ENCODE data around the gene NAPA. TPM values are rescaled to one million over a fixed set of nuclear protein-coding genes. Genes with fewer than 3 reads are reported as not detected.

The NAPA gene
- total and polyA plus RNA-seq, 9 donors, result 59.4 to 101 (median 95.0) TPM

DNA sequence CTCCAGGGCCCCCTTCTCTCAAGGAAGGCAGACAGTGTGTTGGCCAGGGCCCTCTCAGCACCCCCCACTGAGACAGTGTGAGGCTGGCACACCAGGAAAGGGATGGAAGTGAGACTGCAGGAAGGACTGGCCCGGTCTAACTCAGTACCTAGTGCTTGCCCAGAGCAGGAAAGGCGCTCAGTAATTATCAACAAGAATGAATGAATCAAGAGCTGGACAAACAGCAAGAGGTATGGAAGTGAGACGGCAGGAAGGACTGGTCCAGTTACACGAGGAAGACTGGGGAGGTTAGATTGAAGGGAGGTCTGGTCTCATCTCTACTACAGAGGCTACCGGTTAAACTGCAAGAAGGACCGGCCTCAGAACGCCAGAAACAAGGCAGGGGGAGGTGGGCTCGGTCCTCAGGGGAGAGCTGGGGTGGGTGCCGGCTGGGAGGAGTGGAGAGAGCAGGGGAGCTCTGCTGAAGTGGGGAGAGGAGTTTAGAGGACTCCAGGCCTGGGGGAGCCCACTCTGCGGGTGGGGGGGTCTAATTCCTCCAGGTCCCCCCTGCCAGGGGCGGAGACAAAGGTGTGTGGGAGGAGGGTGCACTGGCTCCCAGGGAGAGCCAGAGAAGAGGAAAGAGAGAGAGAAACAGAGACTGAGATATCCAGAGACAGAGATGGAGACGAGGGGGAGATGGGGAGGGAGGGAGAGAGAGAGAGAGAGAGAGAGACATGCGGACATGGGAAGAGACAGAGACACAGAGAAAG lies 44.2 kb downstream of the NAPA start:
- Histone ChIP-seq H3K4me3 (peak overlapping the region; percentile 35), H3K9me3 (no peaks in the 10 kb centered on the region), H3K4me1 (ENCODE audit: insufficient read depth) (no peaks in the 10 kb centered on the region), H3K36me3 (no peaks in the 10 kb centered on the region), H3K27me3 (peaks cover 2% of the 10 kb centered on the region), H3K27ac (no peak overlapping the region)
- DNase-seq, result no peak
- 22 to 25% (median 24%) methylated on average over 13 of the region's 13 CpGs for WGBS, 3 donors
- no peak for TF ChIP-seq POLR2A (IDR thresholded peaks at IDR 0.05)
- TF ChIP-seq, protein P1, sequence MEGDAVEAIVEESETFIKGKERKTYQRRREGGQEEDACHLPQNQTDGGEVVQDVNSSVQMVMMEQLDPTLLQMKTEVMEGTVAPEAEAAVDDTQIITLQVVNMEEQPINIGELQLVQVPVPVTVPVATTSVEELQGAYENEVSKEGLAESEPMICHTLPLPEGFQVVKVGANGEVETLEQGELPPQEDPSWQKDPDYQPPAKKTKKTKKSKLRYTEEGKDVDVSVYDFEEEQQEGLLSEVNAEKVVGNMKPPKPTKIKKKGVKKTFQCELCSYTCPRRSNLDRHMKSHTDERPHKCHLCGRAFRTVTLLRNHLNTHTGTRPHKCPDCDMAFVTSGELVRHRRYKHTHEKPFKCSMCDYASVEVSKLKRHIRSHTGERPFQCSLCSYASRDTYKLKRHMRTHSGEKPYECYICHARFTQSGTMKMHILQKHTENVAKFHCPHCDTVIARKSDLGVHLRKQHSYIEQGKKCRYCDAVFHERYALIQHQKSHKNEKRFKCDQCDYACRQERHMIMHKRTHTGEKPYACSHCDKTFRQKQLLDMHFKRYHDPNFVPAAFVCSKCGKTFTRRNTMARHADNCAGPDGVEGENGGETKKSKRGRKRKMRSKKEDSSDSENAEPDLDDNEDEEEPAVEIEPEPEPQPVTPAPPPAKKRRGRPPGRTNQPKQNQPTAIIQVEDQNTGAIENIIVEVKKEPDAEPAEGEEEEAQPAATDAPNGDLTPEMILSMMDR (IDR thresholded peaks at IDR 0.05), result no peak
- no peak for TF ChIP-seq EP300 (IDR thresholded peaks at IDR 0.05)
- intact Hi-C loops (cut with DNase I), result no loop called here

GRCh38 chr19:47469719-47470118 lies 45.1 kb downstream of the NAPA start:
- Histone ChIP-seq H3K36me3 (no peaks in the 10 kb centered on the region), H3K27ac (no peak overlapping the region), H3K9me3 (no peaks in the 10 kb centered on the region), H3K4me1 (ENCODE audit: insufficient read depth) (no peaks in the 10 kb centered on the region), H3K4me3 (no peak overlapping the region), H3K27me3 (peaks cover 2% of the 10 kb centered on the region)
- no peak for DNase-seq
- TF ChIP-seq POLR2A (IDR thresholded peaks at IDR 0.05) (no peak), EP300 (IDR thresholded peaks at IDR 0.05) (no peak)
- TF ChIP-seq, protein P1 (IDR thresholded peaks at IDR 0.05), result no peak
- intact Hi-C loops (cut with DNase I), result no loop called here
- WGBS, 3 donors, result 3 to 13% (median 5%) methylated on average over 12 of the region's 12 CpGs

GRCh38 chr19:47469363-47469700 lies 45.5 kb downstream of the NAPA start:
- TF ChIP-seq POLR2A (IDR thresholded peaks at IDR 0.05) (no peak), EP300 (IDR thresholded peaks at IDR 0.05) (no peak)
- TF ChIP-seq, protein P1 (IDR thresholded peaks at IDR 0.05), result no peak
- H3K36me3 ChIP-seq, result no peaks in the 10 kb centered on the region
- no peak overlapping the region for H3K27ac ChIP-seq
- intact Hi-C loops (cut with DNase I), result no loop called here
- WGBS, 3 donors, result 4 to 8% (median 8%) methylated on average over 6 of the region's 6 CpGs
- H3K9me3 ChIP-seq, result no peaks in the 10 kb centered on the region
- peaks cover 2% of the 10 kb centered on the region for H3K27me3 ChIP-seq
- no peak for DNase-seq
- H3K4me3 ChIP-seq, result no peak overlapping the region
- no peaks in the 10 kb centered on the region for H3K4me1 ChIP-seq (ENCODE audit: insufficient read depth)

GRCh38 chr19:47467914-47468313 lies 46.9 kb downstream of the NAPA start:
- intact Hi-C loops (cut with DNase I), result no loop called here
- no peaks in the 10 kb centered on the region for H3K36me3 ChIP-seq
- DNase-seq, result no peak
- TF ChIP-seq EP300 (IDR thresholded peaks at IDR 0.05), result no peak
- TF ChIP-seq, protein P1 (IDR thresholded peaks at IDR 0.05), result no peak
- TF ChIP-seq POLR2A (IDR thresholded peaks at IDR 0.05), result no peak
- no peak overlapping the region for H3K4me3 ChIP-seq
- H3K4me1 ChIP-seq (ENCODE audit: insufficient read depth), result no peaks in the 10 kb centered on the region
- no peaks in the 10 kb centered on the region for H3K9me3 ChIP-seq
- WGBS, 3 donors, result 21 to 30% (median 21%) methylated on average over 9 of the region's 9 CpGs
- H3K27me3 ChIP-seq, result peaks cover 2% of the 10 kb centered on the region
- H3K27ac ChIP-seq, result no peak overlapping the region

All from ovary (tissue), 9 donors.